SU-DHL-6 (cell line): ENCODE data around the gene KIFC1.

Source experiments
- H2AFZ ChIP-seq: fragments of 200-600 bp; sonication (generic); 2 replicates; pipeline ENCODE4 v1.6.1; 2014; ENCODE audit warnings: low read depth, mild to moderate bottlenecking, moderate library complexity, mixed read lengths, antibody characterized with exemption, low read length; ENCODE audit not compliant: severe bottlenecking
- H3F3A ChIP-seq: fragments of 200-600 bp; shearing (Covaris generic); 2 replicates; pipeline ENCODE4 v1.6.0; 2016; ENCODE audit warnings: antibody characterized with exemption, mild to moderate bottlenecking; ENCODE audit not compliant: insufficient read depth
- H3K27ac ChIP-seq: fragments of 200-600 bp; sonication (generic); 2 replicates; pipeline ENCODE4 v1.5.1; 2016; ENCODE audit warnings: low read depth, mild to moderate bottlenecking, low read length, moderate library complexity, mixed read lengths
- H3K27me3 ChIP-seq: fragments of 200-600 bp; sonication (generic), shearing (Covaris generic); 2 replicates; pipeline ENCODE4 v1.6.0; 2014; ENCODE audit warnings: mild to moderate bottlenecking, low read length
- H3K36me3 ChIP-seq: fragments of 200-600 bp; sonication (generic); 2 replicates; pipeline ENCODE4 v1.6.1; 2014; ENCODE audit warnings: mild to moderate bottlenecking, low read length, mixed read lengths
- H3K4me2 ChIP-seq: fragments of 300-600, 200-600 bp; shearing (Covaris generic), sonication (generic); 2 replicates; pipeline ENCODE4 v1.6.0; 2014; ENCODE audit warnings: low read length, low read depth, mild to moderate bottlenecking; ENCODE audit not compliant: poor library complexity, severe bottlenecking
- H3K4me3 ChIP-seq: fragments of 200-600 bp; sonication (generic); 2 replicates; pipeline ENCODE4 v1.5.1; 2014; ENCODE audit warnings: antibody characterized with exemption, low read length, mild to moderate bottlenecking, mixed read lengths; ENCODE audit not compliant: insufficient read depth, poor library complexity, severe bottlenecking
- H3K79me2 ChIP-seq: fragments of 200-600 bp; sonication (generic); 2 replicates; pipeline ENCODE4 v1.6.1; 2014; ENCODE audit warnings: mild to moderate bottlenecking, low read length, moderate library complexity; ENCODE audit not compliant: insufficient read depth
- H3K9ac ChIP-seq: fragments of 200-600 bp; sonication (generic); 2 replicates; pipeline ENCODE4 v1.7.0; 2014; ENCODE audit warnings: mild to moderate bottlenecking, low read length
- H3K9me2 ChIP-seq: fragments of 200-600 bp; sonication (generic); replicated peaks from 2 replicates; pipeline ENCODE4 v1.6.1; 2014; ENCODE audit warnings: low read length; ENCODE audit not compliant: insufficient read depth
- H3K9me3 ChIP-seq: fragments of 200-600 bp; sonication (generic); 2 replicates; pipeline ENCODE4 v1.6.1; 2014; ENCODE audit warnings: low read length, mixed read lengths; ENCODE audit not compliant: insufficient read depth
- H4K20me1 ChIP-seq: fragments of 200-600 bp; sonication (generic); 2 replicates; pipeline ENCODE4 v1.6.1; 2014; ENCODE audit warnings: low read depth, mild to moderate bottlenecking, antibody characterized with exemption, low read length, moderate library complexity, mixed read lengths
- CTCF ChIP-seq: fragments of 200-600 bp; sonication (generic); IDR thresholded peaks from one replicate; pipeline ENCODE4 v1.5.1; 2017; ENCODE audit warnings: antibody characterized with exemption, mild to moderate bottlenecking, low read length, moderate library complexity; ENCODE audit not compliant: insufficient read depth, poor library complexity, severe bottlenecking
- EZH2phosphoT487 ChIP-seq: fragments of 200-600 bp; sonication (generic), shearing (Covaris generic); conservative IDR thresholded peaks from 2 replicates; pipeline ENCODE4 v1.6.1; 2018; ENCODE audit warnings: mild to moderate bottlenecking, antibody characterized with exemption, low read length, moderate library complexity, mixed read lengths

Gene KIFC1

GRCh38 chr6:33404884-33405283 is 13.3 kb downstream of the KIFC1 start:
- peaks cover 53% of the 10 kb centered on the region for H3F3A ChIP-seq
- H4K20me1 ChIP-seq: no peaks in the 10 kb centered on the region; the same call in 1 of the 2 replicates
- no peaks in the 10 kb centered on the region for H3K9me2 ChIP-seq
- H3K27me3 ChIP-seq: no peaks in the 10 kb centered on the region
- TF ChIP-seq CTCF: no peak
- no peak for TF ChIP-seq EZH2phosphoT487
- no peak overlapping the region for H3K9ac ChIP-seq
- no peak overlapping the region for H3K27ac ChIP-seq
- no peaks in the 10 kb centered on the region for H3K9me3 ChIP-seq
- H2AFZ ChIP-seq: no peak overlapping the region
- H3K4me2 ChIP-seq: no peak overlapping the region
- peaks cover 19% of the 10 kb centered on the region for H3K79me2 ChIP-seq
- peaks cover 54% of the 10 kb centered on the region for H3K36me3 ChIP-seq
- H3K4me3 ChIP-seq: no peak overlapping the region

- Histone ChIP-seq H3F3A (peaks cover 56% of the 10 kb centered on the region), H3K9ac (no peak overlapping the region), H4K20me1 (no peaks in the 10 kb centered on the region; the same call in 1 of the 2 replicates), H3K9me2 (no peaks in the 10 kb centered on the region), H3K9me3 (no peaks in the 10 kb centered on the region), H3K79me2 (peaks cover 13% of the 10 kb centered on the region), H3K27ac (no peak overlapping the region), H3K4me3 (no peak overlapping the region), H3K36me3 (peaks cover 51% of the 10 kb centered on the region), H3K4me2 (no peak overlapping the region), H2AFZ (no peak overlapping the region), H3K27me3 (no peaks in the 10 kb centered on the region)
- no peak for TF ChIP-seq CTCF
- TF ChIP-seq EZH2phosphoT487: no peak
Observed at GRCh38 chr6:33405386-33405940, 13.8 kb downstream of the KIFC1 start.

GRCh38 chr6:33406126-33406525 is 14.5 kb downstream of the KIFC1 start:
- H3K27ac ChIP-seq: no peak overlapping the region
- peaks cover 56% of the 10 kb centered on the region for H3F3A ChIP-seq
- no peak overlapping the region for H2AFZ ChIP-seq
- no peak overlapping the region for H3K9ac ChIP-seq
- H3K4me2 ChIP-seq: no peak overlapping the region
- H4K20me1 ChIP-seq: no peaks in the 10 kb centered on the region; the same call in 1 of the 2 replicates
- H3K27me3 ChIP-seq: no peaks in the 10 kb centered on the region
- no peaks in the 10 kb centered on the region for H3K9me3 ChIP-seq
- H3K9me2 ChIP-seq: no peaks in the 10 kb centered on the region
- no peak overlapping the region for H3K4me3 ChIP-seq
- peaks cover 10% of the 10 kb centered on the region; the same call in 1 of the 2 replicates for H3K79me2 ChIP-seq
- H3K36me3 ChIP-seq: peaks cover 51% of the 10 kb centered on the region
- TF ChIP-seq CTCF (no peak), EZH2phosphoT487 (no peak)
